ENCODE results near the gene PLPPR5.

- TF ChIP-seq POLR2A (IDR thresholded peaks at IDR 0.05; ENCODE audit: low read length) (no peak), GATA1 (IDR thresholded peaks at IDR 0.05; ENCODE audit: low read depth, low read length) (no peak)
These were observed 19.0 kb downstream of the PLPPR5 start for GRCh38 chr1:98985687-98986086.

All from erythroblast (primary cell).